ENCODE data around the gene SERP1. TPM values are rescaled to one million over a fixed set of nuclear protein-coding genes. Genes with fewer than 3 reads are reported as not detected.

SERP1 gene
- total RNA-seq, 2 experiments from 2014 or later = 97.4 to 182 TPM

DNA sequence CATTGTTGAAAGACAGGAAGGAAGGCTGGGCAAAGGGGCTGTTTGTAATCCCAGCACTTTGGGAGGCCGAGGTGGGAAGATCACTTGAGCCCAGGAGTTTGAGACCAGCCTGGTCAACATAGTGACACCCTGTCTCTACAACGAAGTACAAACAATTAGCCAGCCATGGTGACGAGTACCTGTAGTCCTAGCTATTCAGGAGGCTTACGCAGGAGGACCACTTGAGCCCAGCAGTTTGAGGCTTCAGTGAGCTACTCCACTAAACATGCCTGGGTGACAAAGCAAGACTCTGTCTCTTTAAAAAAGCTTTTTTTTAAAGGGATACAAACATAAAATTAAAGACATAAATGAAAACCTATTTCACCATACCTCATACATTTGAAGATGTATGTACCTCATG, 11.1 kb downstream of the SERP1 start:
- DNase-seq (ENCODE audit: low spot score) = no peak
- H3K79me2 ChIP-seq (ENCODE audit: insufficient read depth, low read depth, low read length) = no peaks in the 10 kb centered on the region
- H3K4me3 ChIP-seq (ENCODE audit: low read depth, low read length, poor library complexity, severe bottlenecking) = no peak overlapping the region
- intact Hi-C loops (cut with micrococcal nuclease; ENCODE audit: unreplicated experiment) = loop anchor here (10.0 kb wide), 1 partner anchor 610 kb away; no protein-coding TSS in a partner anchor
- H3K4me1 ChIP-seq (ENCODE audit: insufficient read depth, low read length, poor library complexity, severe bottlenecking) = no peaks in the 10 kb centered on the region
- no TSS peak for BruUV-seq (replicated peaks)
- no peak overlapping the region for H2AFZ ChIP-seq (ENCODE audit: low read length)
- no peak overlapping the region for H3K4me2 ChIP-seq (ENCODE audit: low read length)
- H3K27ac ChIP-seq (ENCODE audit: low read depth, low read length, poor library complexity, severe bottlenecking) = no peak overlapping the region
- no peaks in the 10 kb centered on the region for H3K9me2 ChIP-seq (ENCODE audit: insufficient read depth, low read length)
- no peaks in the 10 kb centered on the region for H3K36me3 ChIP-seq (ENCODE audit: insufficient read depth, low read length)
- POLR2A ChIA-PET = interaction anchor here (0.9 to 1.1 kb wide), 3 partner anchors 9 to 258 kb away, joined by 3 read pairs; no protein-coding TSS in a partner anchor
- no peaks in the 10 kb centered on the region for H4K20me1 ChIP-seq (ENCODE audit: insufficient read depth, low read length)
- no peak for TF ChIP-seq EZH2phosphoT487 (IDR thresholded peaks at IDR 0.05; ENCODE audit: borderline replicate concordance, low read depth, low read length)
- TF ChIP-seq CTCF (conservative IDR thresholded peaks at IDR 0.05; ENCODE audit: low read length) = no peak
- CTCF ChIA-PET (ENCODE audit: unreplicated experiment) = no interaction called here
- H3K9me3 ChIP-seq (ENCODE audit: low read length) = no peaks in the 10 kb centered on the region

- Histone ChIP-seq H2AFZ (ENCODE audit: low read length) (no peak overlapping the region), H3K79me2 (ENCODE audit: insufficient read depth, low read depth, low read length) (no peaks in the 10 kb centered on the region), H3K4me1 (ENCODE audit: insufficient read depth, low read length, poor library complexity, severe bottlenecking) (no peaks in the 10 kb centered on the region), H3K9me2 (ENCODE audit: insufficient read depth, low read length) (no peaks in the 10 kb centered on the region), H3K4me3 (ENCODE audit: low read depth, low read length, poor library complexity, severe bottlenecking) (no peak overlapping the region), H3K4me2 (ENCODE audit: low read length) (no peak overlapping the region), H4K20me1 (ENCODE audit: insufficient read depth, low read length) (no peaks in the 10 kb centered on the region), H3K36me3 (ENCODE audit: insufficient read depth, low read length) (no peaks in the 10 kb centered on the region), H3K9me3 (ENCODE audit: low read length) (no peaks in the 10 kb centered on the region), H3K27ac (ENCODE audit: low read depth, low read length, poor library complexity, severe bottlenecking) (no peak overlapping the region)
- ChIA-PET POLR2A (no interaction called here), CTCF (ENCODE audit: unreplicated experiment) (no interaction called here)
- intact Hi-C loops (cut with micrococcal nuclease; ENCODE audit: unreplicated experiment) = loop anchor here (10.0 kb wide), 1 partner anchor 613 kb away; no protein-coding TSS in a partner anchor
- BruUV-seq (replicated peaks) = no TSS peak
- no peak for DNase-seq (ENCODE audit: low spot score)
- TF ChIP-seq CTCF (conservative IDR thresholded peaks at IDR 0.05; ENCODE audit: low read length) = no peak
- TF ChIP-seq EZH2phosphoT487 (IDR thresholded peaks at IDR 0.05; ENCODE audit: borderline replicate concordance, low read depth, low read length) = no peak
These were observed 14.5 kb downstream of the SERP1 start for GRCh38 chr3:150531775-150532174.

DNA sequence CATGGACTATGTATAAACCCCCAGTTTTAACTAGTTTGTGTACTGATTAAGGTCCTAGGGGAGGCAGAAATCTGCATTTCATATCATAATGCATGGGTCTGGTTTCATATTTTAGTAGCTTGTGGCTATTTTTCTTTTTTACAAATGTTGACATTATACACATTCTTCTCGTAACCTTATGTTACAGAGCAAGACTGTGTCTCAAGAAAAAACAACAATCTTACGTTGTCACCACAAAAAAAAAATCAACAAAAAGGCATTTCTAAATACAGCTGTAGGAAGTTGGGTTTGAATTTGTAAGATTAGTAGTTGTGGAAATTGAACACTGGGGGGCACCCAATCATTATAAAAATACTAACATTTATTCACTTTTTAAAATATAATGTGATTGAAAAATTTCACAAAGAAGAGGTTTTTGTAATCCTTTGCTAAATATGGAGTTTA, 17.9 kb downstream of the SERP1 start:
- no TSS peak for BruUV-seq (replicated peaks)
- no peak overlapping the region for H3K4me2 ChIP-seq (ENCODE audit: low read length)
- intact Hi-C loops (cut with micrococcal nuclease; ENCODE audit: unreplicated experiment) = loop anchor here (1.0 to 5.0 kb wide), 3 partner anchors 174 to 336 kb away; partner anchors contain the start of gene ERICH6
- no peak overlapping the region for H3K27ac ChIP-seq (ENCODE audit: low read depth, low read length, poor library complexity, severe bottlenecking)
- H2AFZ ChIP-seq (ENCODE audit: low read length) = no peak overlapping the region
- CTCF ChIA-PET (ENCODE audit: unreplicated experiment) = interaction anchor here (0.6 to 1.2 kb wide), 2 partner anchors 235 to 236 kb away, joined by 3 to 4 read pairs; no protein-coding TSS in a partner anchor
- no peaks in the 10 kb centered on the region for H3K79me2 ChIP-seq (ENCODE audit: insufficient read depth, low read depth, low read length)
- H4K20me1 ChIP-seq (ENCODE audit: insufficient read depth, low read length) = no peaks in the 10 kb centered on the region
- H3K4me1 ChIP-seq (ENCODE audit: insufficient read depth, low read length, poor library complexity, severe bottlenecking) = no peaks in the 10 kb centered on the region
- no peak overlapping the region for H3K4me3 ChIP-seq (ENCODE audit: low read depth, low read length, poor library complexity, severe bottlenecking)
- no peaks in the 10 kb centered on the region for H3K9me2 ChIP-seq (ENCODE audit: insufficient read depth, low read length)
- peak; percentile 38 for DNase-seq (ENCODE audit: low spot score)
- H3K36me3 ChIP-seq (ENCODE audit: insufficient read depth, low read length) = no peaks in the 10 kb centered on the region
- POLR2A ChIA-PET = interaction anchor here (0.6 to 1.2 kb wide), 4 partner anchors 15 to 1710 kb away, joined by 3 read pairs; partner anchors contain the start of genes EIF2A and SERP1
- H3K9me3 ChIP-seq (ENCODE audit: low read length) = no peaks in the 10 kb centered on the region
- TF ChIP-seq EZH2phosphoT487 (IDR thresholded peaks at IDR 0.05; ENCODE audit: borderline replicate concordance, low read depth, low read length) (no peak), CTCF (conservative IDR thresholded peaks at IDR 0.05; ENCODE audit: low read length) (peak; percentile 80)
